GM19351 (cell line): ENCODE measurements around the gene PLD3.
"Not testable (repeated sequence)": the region's sequence is repeated elsewhere in the genome, so short reads cannot be mapped to it uniquely, and the experiment has no call there.

ENCODE experiments used
- ATAC-seq: cut with Tn5 transposase; IDR thresholded peaks from one replicate; pipeline ENCODE4 v1.9.1; 2021; ENCODE audit warnings: mild to moderate bottlenecking, moderate library complexity; ENCODE audit not compliant: unreplicated experiment

Gene PLD3

DNA sequence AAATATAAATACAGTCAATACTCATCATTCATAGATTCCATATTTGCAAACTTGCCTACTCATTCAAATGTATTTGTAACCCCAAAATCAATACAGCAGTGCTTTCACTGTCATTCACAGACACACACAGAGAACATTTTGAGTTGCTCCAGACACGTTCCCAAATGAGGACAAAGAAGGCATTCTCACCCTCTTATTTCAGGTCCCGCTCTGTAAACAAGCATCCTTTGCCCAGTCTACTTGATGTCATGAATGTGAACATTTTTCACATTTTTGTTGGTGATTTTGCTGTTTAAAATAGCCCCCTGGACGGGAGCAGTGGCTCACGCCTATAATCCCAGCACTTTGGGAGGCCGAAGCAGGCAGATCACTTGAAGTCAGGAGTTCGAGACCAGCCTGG, 15.8 kb upstream of the PLD3 start:
- ATAC-seq: no peak

DNA sequence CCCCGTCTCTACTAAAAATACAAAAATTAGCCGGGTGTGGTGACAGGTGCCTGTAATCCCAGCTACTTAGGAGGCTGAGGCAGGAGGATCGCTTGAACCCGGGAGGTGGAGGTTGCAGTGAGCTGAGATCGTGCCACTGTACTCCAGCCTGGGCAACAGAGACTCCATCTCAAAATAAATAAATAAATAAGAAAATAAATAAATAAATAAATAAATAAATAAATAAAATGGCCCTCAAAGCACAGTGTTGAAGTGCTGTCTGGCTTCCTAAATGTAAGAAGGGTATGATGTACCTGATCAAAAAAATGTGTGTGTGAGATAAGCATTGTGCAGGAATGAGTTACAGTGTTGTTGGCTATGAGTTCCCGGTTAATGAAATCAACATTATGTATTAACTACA, 15.4 kb upstream of the PLD3 start:
- ATAC-seq: not testable (repeated sequence)

DNA sequence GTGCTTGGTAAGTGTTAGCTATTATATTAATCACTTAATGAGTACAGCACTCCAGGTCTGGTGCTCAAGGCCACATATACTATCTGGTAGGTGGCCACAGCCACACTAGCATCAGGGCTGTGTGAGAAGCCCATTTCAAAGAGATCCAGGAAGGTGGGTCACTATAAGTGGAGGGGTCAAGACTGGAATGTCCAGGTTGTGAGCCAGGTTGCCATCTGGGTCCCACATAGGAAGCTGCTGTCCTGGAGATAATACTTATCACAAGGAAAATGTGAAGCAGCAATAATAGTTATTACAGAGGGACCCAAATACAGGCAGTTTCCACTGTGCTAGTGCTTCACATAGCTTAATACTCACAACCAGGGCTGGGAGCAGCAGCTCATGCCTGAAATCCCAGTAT, 13.4 kb upstream of the PLD3 start:
- ATAC-seq: no peak

DNA sequence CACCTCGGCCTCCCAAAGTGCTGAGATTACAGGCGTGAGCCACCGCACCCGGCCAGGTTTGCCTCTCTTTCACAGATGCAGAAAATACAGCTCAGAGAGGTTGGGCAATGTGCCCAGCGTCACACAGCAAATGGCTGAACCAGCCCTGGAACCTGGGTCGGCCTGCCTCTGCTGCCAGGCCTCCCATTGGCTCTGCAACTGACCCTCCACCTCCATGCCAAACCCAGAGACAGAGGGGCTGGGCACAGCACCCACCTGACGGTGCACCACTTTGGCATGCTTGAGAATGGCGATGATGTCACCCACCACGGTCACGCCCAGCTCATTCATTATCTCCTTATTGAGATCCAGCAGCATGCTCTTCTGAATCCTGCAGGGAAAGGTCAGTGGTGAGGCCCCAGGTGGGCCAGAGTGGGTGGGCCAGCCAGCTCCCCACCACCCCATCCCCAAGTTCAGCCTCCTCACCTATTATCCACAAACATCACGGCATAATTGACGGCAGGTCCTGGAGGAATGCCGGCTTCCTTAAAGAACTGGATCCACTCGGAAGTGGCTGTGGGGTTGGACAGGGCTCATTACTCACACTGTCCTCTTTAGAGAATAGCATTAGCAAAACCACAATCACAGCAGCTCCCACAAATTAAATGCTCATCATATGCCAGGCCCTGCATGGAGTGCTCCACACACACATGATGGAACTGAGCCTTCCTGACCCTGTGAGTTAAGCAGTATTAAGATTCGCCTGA, 12.5 kb upstream of the PLD3 start:
- ATAC-seq: no peak

DNA sequence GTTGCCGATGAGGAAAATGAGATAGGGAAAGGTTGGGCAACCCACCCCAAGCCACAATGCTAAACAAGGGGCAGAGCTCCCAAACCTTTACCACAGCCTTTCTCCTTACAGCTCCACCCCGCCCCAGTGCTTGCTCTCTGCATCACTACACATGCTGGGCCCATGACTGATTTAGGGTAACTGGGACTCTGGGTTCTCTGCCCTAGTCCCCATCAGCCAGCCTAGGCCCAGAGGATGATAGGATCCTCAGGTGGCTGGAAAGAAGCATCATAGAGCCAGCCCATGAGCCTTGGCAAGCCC, 11.9 kb upstream of the PLD3 start:
- ATAC-seq: no peak

DNA sequence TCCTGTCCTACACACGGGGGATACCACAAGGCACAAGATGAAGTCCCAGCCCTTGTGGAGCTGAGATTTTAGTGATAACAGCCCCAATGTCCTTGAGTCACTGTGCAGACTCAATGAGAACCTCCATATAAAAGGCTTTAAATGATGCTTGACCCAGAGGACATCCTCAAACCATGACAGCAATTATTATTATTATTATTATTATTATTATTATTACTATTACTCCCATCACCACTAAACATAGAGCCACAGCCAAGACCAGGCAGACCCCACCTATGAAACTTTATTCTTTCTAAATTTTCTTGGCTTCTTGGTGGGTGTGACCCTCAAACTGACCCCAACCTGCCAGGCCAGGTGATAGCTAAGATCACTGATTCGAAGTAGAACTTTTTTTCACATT, 11.4 kb upstream of the PLD3 start:
- ATAC-seq: no peak

DNA sequence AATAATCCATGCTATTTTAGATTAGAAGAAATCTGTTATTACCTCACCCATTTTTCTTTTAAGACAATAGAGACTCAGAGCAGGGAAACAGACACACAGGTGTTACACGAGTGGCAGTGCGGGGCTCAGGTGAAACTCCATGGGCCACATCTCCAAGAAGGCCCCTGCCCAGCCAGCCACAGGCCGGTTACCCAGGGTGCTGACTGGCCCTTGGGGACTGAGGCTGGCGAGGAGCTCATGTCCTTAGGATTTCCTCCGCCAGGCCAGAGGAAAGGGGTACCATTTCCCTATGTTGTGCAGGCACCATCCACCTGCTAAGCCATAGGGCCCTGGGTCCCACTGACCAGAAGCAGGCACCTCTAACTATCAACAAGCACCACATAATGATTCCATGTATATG, 10.9 kb upstream of the PLD3 start:
- no peak for ATAC-seq

DNA sequence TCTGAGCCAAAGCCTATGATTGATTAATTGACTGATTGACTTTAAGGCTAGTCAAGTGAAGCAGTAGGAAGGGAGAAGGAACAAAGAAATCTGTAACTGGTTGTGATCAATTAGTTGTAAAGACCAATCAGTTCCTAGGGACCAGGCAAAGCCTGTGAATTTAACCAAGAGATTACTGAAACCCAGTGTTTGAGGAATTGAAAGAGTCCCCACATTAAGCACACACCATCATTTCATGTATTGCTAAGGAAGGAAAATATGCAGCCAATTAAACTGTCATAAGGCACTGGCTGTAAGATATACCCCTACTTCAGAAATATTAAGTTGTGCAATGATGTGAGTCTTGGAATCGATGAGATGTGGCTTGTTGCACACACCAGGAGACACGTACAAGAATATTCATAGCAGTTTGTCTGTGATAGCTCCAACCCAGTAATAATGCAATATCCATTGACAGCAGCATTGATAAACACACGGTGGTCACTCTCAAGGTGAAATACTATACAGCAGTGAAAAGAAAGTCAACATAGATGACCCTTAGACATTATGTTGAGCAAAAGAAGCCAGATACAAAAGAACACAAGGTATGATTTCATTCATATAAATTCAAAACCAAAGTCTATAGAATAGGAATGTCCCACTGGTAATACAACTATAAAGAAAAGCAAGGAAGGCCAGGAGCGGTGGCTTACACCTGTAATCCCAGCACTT, 9.3 kb upstream of the PLD3 start:
- no peak for ATAC-seq

DNA sequence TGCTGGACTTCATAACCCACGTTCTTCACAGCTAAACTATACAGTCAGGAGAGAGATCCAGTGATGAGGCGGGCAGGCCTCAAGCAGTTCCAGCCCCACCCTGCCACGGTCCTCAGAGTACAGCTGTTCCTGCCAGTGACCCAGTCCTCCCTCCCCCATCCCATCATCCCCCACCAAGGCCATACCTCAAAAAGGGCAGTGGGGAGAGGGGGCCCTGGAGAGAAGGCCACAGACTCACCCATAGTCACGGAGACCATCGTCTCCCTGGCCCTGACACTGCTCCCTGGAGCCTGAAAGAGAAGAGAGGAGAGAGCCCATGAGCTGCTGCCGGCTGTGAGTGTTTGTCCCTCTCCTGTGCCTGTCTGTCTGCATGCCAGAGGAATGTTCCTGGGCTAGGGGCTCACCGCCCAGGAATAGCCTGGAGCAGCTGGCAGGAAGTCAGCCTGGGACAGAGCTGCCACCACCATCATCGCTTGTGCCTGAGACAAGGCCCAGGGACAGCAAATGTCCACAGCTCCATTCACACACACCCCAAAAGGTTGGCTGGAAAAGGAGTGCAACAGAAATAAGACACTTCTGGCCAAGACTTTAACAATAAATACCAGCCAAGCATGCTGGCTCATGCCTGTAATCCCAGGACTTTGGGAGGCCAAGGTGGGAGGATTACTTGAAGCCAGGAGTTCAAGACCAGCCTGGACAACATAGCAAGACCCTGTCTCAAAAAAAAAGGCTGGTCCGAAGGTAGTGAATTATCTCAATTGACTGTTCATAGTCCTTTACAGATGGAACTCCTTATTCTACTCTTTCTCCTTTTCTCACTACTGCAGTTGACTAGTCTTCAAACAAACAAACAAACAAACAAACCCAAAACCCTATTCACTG, 6.7 kb upstream of the PLD3 start:
- ATAC-seq: no peak

DNA sequence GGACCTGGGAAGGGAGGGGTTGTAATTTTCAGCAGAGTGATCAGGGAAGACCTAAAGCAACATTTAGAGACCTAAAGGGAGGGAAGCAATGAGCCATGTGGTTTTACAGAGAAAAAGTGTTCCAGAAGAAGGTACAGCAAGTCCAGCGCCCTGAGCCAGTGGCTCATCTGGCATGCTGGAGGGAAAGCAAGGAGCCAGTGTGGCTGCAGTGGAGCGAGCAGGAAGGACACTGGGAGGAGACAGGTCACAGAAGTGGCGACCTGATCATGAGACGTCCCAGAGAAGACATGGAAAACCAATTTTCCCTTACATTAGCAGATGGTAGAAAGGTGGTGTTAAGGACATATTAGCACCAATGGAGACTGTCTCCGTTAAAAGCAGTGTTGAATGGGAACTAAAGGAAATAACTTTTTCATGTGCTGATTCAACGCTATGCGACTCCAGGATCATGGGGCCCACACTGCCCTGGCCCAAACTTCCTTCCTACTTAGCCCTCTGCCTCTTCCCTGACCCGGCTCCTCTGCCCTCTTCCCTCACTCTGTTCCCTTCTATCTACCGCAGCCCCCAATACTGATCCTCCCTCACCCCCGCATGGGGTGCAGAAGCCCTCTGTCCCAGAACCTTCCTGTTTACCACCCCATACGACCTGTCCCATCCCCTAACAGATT, 5.7 kb upstream of the PLD3 start:
- ATAC-seq: no peak

DNA sequence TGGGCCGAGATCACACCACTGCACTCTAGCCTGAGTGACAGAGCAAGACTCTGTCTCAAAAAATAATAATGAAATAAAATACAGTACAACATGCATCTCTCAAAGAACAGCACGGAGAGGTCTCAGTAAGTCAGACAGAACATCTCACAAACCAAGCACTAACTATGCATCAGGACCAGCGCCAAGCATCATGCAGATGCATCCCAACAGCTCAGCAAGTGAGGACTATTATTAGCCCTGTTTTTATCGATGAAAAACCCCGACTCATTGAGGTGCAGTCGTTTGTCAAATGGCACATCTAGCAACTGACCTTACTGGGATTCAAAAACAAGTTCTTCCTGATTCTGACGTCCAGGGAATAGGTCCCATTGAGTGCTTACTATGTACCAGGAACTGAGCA, 4.1 kb upstream of the PLD3 start:
- ATAC-seq: no peak

DNA sequence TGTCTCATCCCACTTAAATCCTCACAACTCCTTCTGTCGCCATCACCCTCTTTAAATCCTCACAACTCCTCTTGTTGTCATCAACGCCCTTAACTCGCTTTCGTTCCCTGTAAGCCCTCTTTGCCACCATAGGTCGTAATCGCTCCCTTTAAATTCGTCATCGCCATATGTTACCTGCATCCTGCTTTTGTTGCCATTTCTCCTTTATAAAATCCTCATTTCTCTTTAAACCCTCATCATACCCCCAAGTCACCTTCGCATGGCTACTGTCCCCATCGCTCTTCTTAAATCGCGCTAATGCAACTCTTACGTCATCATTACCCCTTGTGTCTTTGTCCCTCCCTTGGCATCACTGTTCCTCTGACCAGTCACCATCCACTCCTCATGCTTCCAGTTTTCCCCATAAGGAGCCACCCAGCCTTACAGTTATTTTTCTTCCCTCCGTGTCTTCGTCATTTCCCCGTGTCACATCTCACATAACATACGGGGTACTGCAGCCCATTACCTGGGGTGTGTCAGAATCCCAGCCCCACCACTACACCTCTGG, 539 bp downstream of the PLD3 start:
- no peak for ATAC-seq

DNA sequence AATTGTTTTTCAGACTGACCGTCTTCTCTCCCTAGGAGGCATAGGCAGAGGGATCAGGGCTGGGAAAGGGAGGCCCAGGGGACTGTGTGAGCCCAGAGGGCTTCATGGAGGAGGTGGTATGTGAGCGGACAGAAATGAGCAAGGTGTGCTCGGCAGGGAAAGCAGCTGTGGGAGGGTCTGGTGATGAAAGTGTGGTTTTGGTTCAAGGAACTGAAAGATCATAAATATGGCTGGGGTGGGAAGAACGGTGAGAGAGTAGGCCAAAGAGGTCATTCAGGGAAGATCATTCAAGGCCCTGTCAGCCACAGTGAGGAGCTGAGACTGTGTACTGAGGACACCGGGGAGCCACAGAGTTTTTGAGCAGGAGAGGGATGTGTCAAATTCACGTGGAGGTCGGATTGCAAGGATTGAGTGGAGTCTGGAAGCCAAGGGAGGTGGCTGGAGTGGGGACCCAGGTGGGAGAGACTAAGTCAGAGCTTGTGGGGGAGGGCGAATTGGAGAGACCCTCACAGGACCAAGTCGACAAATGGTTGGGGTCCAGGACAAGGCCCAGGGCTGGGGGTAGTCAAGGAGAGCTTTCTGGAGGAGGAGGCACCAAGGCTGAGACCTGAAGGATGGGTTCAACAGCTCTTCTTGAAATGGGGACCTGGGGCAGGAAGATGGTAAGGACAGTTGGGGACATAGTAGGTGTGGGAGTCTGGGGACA, 7.6 kb downstream of the PLD3 start:
- no peak for ATAC-seq

DNA sequence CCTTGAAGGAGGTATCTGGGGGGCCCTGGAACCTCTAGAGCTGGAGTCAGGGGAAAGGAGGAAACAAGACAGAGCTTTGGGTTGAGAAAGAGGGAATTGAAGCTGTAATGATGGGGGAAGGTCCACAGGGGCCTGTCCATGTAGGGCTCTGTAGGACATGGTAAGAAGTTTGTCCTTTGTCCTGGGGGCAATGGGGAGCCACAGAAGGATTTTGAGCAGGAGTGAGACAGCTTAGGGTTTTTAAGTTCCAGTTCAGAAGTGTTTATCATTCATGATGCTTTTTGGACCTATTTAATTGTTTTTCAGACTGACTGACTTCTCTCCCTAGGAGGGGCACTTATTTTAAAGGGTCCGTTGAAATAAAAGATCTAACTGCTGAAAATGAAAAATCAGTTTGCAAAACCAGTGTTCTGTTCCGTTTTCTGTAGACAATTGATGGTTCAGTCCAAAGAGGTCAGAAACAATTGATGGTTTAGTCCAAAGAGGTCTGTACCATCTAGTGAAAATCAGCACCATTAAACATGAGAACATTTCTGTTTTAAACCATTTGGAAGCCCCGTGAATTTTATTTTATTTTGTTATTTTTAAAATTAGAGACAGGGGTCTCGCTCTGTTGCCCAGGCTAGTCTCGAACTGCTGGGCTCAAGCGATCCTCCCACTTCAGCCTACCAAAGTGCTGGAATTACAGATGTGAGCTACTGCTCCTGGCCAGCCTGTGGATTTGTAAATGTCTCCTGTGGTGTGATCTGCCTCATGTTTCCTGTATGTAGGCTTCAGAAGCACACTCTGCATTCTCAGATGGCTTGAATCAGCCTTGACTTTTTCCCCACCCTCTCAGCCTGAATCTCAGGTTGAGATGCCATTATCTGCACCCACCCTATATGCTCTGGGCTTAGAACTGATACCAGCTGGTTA, 8.4 kb downstream of the PLD3 start:
- no peak for ATAC-seq

DNA sequence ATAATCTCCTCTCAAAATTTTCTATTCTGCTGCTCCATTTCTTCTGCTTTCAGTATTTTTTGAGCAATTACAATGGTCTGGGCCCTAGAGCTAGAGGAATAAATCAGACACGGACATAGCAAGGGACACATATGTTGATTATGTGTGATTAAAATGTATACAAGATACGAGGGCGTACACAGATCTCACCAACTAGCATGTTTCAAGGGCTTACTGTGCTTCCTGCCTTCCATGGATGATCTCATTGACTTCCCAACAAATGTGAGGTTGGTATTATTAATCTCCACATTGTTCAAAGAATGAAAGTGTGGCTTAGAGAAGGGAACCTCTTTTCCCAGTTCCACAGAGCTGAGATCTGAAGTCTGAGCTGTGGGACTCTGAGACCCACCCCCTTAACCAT, 9.1 kb downstream of the PLD3 start:
- ATAC-seq: no peak

DNA sequence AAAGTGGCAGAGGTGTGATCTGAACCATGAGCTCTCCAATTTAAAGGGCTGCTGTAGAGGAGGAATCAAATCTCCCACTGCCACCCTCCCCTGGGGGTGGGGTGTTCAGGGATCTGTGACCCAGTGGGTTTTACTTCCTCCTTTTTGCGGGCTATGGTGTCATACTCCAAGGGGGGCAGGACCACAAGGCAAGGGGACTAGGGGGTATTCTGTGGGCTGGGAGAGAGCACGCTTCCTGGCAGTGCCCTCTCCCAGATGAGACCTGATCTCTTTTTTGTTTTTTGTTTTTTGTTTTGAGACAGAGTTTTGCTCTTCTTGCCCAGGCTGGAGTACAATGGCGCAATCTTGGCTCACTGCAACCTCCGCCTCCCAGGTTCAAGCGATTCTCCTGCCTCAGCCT, 10.3 kb downstream of the PLD3 start:
- no peak for ATAC-seq

DNA sequence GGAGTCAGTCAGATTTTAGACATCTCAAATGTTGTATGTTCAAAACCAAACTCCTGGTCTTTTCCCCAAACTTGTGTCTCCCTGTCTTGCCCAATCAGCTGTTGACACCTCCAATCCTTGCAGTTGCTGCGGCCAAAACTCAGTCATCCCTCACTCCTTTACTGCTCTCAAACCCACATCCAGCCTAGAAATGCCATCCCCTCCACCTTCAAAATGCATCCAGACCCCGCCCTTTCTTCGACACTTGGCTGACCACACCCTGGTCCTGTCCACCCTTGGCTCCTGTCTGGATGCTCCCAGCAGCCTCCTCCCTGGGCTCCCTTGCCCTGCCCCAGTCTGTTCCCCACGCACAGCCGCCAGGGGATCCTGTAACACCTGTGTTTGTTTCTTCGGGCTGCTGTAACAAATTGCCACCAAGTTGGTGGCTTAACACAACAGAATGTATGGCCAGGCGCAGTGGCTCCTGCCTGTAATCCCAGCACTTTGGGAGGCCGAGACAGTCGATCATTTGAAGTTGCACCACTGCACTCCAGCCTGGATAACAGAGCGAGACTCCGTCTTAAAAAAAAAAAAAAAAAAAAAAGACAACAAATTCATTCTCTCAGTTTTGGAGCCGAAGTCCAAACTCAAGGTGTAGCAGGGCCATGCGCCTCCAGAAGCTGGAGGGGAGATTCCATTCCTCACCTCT, 11.7 kb downstream of the PLD3 start:
- ATAC-seq: no peak

DNA sequence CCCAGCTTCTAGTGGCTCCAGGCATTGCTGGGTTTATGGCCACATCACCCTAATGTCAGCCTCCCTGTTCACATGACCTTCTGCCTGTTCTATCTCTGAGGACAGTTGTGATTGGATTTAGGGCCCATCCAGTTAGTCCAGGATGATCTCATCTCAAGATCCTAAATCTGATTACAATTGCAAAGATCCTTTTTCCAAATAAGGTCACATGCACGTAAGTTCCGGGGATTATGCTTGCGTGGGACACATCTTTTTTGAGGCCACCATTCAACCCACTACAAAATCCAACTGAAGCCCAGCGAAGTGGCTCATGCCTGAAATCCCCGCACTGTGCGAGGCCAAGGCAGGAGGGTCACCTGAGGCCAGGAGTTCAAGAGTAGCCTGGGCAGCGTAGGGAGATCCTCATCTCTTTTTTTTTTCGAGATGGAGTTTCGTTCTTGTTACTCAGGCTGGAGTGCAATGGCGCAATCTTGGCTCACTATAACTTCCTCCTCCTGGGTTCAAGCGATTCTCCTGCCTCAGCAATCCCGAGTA, 12.3 kb downstream of the PLD3 start:
- ATAC-seq: no peak

DNA sequence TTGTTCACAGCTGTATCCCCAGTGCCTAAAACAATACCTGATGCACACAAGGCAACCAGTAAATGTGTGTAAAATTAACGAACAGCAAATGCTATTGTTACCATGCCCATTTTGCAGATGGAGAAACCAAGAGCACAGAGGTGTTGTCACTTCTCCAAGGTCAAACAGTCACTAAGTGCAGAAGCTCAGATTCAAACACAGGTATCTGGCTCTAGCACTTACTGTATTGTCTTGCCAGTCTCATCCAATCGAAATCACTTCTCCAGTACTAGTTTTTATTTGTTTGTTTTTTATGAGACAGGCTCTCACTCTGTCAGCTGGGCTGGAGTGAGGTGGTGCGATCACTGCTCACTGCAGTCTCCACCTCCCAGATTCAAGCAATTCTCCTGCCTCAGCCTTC, 13.7 kb downstream of the PLD3 start:
- no peak for ATAC-seq
